ENCODE results near the gene CTAG2. TPM values are rescaled to one million over a fixed set of nuclear protein-coding genes. Genes with fewer than 3 reads are reported as not detected.
"Not testable (repeated sequence)": the region's sequence is repeated elsewhere in the genome, so short reads cannot be mapped to it uniquely, and the experiment has no call there.

Gene CTAG2
- polyA plus RNA-seq (not detected in 2 replicates), polyA minus RNA-seq (not detected in 2 replicates)

- H3K9ac ChIP-seq (ENCODE audit: low read length); H3K4me2 ChIP-seq (ENCODE audit: low read length): not testable (repeated sequence)
These were observed at the start of gene CTAG2 for GRCh38 chrX:154653413-154653812. CTAG2 (minus strand) TSS chrX:154653579; CDS start chrX:154653515, 64 bp downstream.

DNA sequence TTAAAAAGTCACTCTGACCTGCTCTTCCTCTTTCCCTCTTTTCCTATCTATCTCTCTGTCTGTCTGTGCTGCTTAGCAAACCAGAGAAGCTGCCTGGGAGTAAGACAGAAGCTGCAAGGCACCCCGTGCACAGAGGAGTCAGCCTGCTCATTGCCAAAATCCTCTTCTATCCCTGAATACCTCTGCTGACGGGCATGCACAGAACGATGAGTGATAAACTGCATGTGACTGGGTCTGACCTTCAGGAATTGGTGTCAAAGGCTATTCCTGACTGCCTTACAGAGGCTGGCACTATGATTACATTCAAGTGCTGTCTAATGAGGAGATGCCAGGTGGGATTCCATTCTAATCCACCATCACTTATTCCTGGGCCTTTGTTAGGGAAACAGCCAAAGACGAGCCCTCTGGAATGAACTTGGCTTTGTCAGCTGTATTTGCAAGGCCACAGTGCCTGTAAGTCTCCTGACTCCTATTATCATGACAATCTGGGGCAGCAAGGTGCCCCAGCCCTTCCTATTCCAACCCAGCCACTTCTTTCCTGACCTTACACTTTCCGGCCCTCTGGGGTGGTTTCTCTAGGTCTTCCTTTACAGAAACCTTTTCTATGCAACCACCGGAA lies 45.4 kb upstream of the CTAG2 start:
- H2AFZ ChIP-seq (ENCODE audit: low read depth, low read length), result no peak overlapping the region
- H3K27me3 ChIP-seq (ENCODE audit: insufficient read depth, low read depth, low read length), result no peaks in the 10 kb centered on the region
- no peak overlapping the region for H3K4me3 ChIP-seq (ENCODE audit: low read length)
- no peaks in the 10 kb centered on the region for H3F3A ChIP-seq (ENCODE audit: insufficient read depth, low read length, poor library complexity, severe bottlenecking)
- no peaks in the 10 kb centered on the region for H3K9me3 ChIP-seq (ENCODE audit: low read length)
- no peaks in the 10 kb centered on the region for H3K9me2 ChIP-seq (ENCODE audit: insufficient read depth, low read length)
- no peaks in the 10 kb centered on the region for H3K36me3 ChIP-seq (ENCODE audit: insufficient read depth, low read length)
- H3K4me2 ChIP-seq (ENCODE audit: low read length), result no peak overlapping the region
- no peak overlapping the region for H3K9ac ChIP-seq (ENCODE audit: low read length)
- no peaks in the 10 kb centered on the region for H3K79me2 ChIP-seq (replicated peaks; ENCODE audit: insufficient read depth, low read length)
- no peaks in the 10 kb centered on the region for H4K20me1 ChIP-seq (ENCODE audit: insufficient read depth)
- H3K27ac ChIP-seq (ENCODE audit: low read length), result no peak overlapping the region
- TF ChIP-seq CTCF (IDR thresholded peaks at IDR 0.05; ENCODE audit: poor library complexity, severe bottlenecking) (no peak), SMC3 (conservative IDR thresholded peaks at IDR 0.05; ENCODE audit: poor library complexity) (no peak), EP300 (conservative IDR thresholded peaks at IDR 0.05; ENCODE audit: poor library complexity, severe bottlenecking) (no peak), TAF1 (IDR thresholded peaks at IDR 0.05; ENCODE audit: low read depth) (no peak), EZH2 (IDR thresholded peaks at IDR 0.05; ENCODE audit: borderline replicate concordance, insufficient read depth, low read length, poor library complexity, severe bottlenecking) (no peak), POLR2AphosphoS5 (IDR thresholded peaks at IDR 0.05) (no peak)
- TF ChIP-seq, protein P1, sequence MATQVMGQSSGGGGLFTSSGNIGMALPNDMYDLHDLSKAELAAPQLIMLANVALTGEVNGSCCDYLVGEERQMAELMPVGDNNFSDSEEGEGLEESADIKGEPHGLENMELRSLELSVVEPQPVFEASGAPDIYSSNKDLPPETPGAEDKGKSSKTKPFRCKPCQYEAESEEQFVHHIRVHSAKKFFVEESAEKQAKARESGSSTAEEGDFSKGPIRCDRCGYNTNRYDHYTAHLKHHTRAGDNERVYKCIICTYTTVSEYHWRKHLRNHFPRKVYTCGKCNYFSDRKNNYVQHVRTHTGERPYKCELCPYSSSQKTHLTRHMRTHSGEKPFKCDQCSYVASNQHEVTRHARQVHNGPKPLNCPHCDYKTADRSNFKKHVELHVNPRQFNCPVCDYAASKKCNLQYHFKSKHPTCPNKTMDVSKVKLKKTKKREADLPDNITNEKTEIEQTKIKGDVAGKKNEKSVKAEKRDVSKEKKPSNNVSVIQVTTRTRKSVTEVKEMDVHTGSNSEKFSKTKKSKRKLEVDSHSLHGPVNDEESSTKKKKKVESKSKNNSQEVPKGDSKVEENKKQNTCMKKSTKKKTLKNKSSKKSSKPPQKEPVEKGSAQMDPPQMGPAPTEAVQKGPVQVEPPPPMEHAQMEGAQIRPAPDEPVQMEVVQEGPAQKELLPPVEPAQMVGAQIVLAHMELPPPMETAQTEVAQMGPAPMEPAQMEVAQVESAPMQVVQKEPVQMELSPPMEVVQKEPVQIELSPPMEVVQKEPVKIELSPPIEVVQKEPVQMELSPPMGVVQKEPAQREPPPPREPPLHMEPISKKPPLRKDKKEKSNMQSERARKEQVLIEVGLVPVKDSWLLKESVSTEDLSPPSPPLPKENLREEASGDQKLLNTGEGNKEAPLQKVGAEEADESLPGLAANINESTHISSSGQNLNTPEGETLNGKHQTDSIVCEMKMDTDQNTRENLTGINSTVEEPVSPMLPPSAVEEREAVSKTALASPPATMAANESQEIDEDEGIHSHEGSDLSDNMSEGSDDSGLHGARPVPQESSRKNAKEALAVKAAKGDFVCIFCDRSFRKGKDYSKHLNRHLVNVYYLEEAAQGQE (IDR thresholded peaks at IDR 0.05; ENCODE audit: borderline replicate concordance), result no peak

More at GRCh38 chrX:154653413-154653812, at the start of gene CTAG2:
- H3K27ac ChIP-seq (ENCODE audit: low read length); H3K27me3 ChIP-seq (ENCODE audit: insufficient read depth, low read depth, low read length); H4K20me1 ChIP-seq (ENCODE audit: insufficient read depth); H2AFZ ChIP-seq (ENCODE audit: low read depth, low read length); H3K4me3 ChIP-seq (ENCODE audit: low read length); H3F3A ChIP-seq (ENCODE audit: insufficient read depth, low read length, poor library complexity, severe bottlenecking); H3K9me3 ChIP-seq (ENCODE audit: low read length); H3K9me2 ChIP-seq (ENCODE audit: insufficient read depth, low read length); H3K79me2 ChIP-seq (replicated peaks; ENCODE audit: insufficient read depth, low read length); H3K36me3 ChIP-seq (ENCODE audit: insufficient read depth, low read length): not testable (repeated sequence)

GRCh38 chrX:154696676-154697045 lies 43.3 kb upstream of the CTAG2 start:
- Histone ChIP-seq H3K9ac (ENCODE audit: low read length) (no peak overlapping the region), H3F3A (ENCODE audit: insufficient read depth, low read length, poor library complexity, severe bottlenecking) (no peaks in the 10 kb centered on the region), H3K9me2 (ENCODE audit: insufficient read depth, low read length) (no peaks in the 10 kb centered on the region), H3K9me3 (ENCODE audit: low read length) (no peaks in the 10 kb centered on the region), H3K79me2 (replicated peaks; ENCODE audit: insufficient read depth, low read length) (no peaks in the 10 kb centered on the region), H3K36me3 (ENCODE audit: insufficient read depth, low read length) (no peaks in the 10 kb centered on the region), H2AFZ (ENCODE audit: low read depth, low read length) (no peak overlapping the region), H3K4me3 (ENCODE audit: low read length) (no peak overlapping the region), H3K27ac (ENCODE audit: low read length) (no peak overlapping the region), H3K27me3 (ENCODE audit: insufficient read depth, low read depth, low read length) (no peaks in the 10 kb centered on the region), H3K4me2 (ENCODE audit: low read length) (no peak overlapping the region), H4K20me1 (ENCODE audit: insufficient read depth) (no peaks in the 10 kb centered on the region)
- TF ChIP-seq TAF1 (IDR thresholded peaks at IDR 0.05; ENCODE audit: low read depth), result no peak
- TF ChIP-seq, protein P1 (IDR thresholded peaks at IDR 0.05; ENCODE audit: borderline replicate concordance), result no peak
- no peak for TF ChIP-seq EP300 (conservative IDR thresholded peaks at IDR 0.05; ENCODE audit: poor library complexity, severe bottlenecking)
- TF ChIP-seq MXI1 (conservative IDR thresholded peaks at IDR 0.05; ENCODE audit: poor library complexity, severe bottlenecking), result no peak
- TF ChIP-seq SMC3 (conservative IDR thresholded peaks at IDR 0.05; ENCODE audit: poor library complexity), result no peak
- TF ChIP-seq CTCF (IDR thresholded peaks at IDR 0.05; ENCODE audit: poor library complexity, severe bottlenecking), result no peak
- no peak for TF ChIP-seq POLR2AphosphoS5 (IDR thresholded peaks at IDR 0.05)
- no peak for TF ChIP-seq EZH2 (IDR thresholded peaks at IDR 0.05; ENCODE audit: borderline replicate concordance, insufficient read depth, low read length, poor library complexity, severe bottlenecking)
- no peak for TF ChIP-seq RAD21 (conservative IDR thresholded peaks at IDR 0.05)
